Colonic mucosa (tissue), 4 donors: ENCODE measurements around the gene MCF2L. TPM values are rescaled to one million over a fixed set of nuclear protein-coding genes. Genes with fewer than 3 reads are reported as not detected.

Experiments
- DNase-seq: peaks from one replicate; pipeline ENCODE4 v3.0.0-alpha.2; 2020
- H3K27ac ChIP-seq: fragments of 200-600 bp; one replicate; pipeline ENCODE4 v1.8.0; 2021
- H3K27me3 ChIP-seq: fragments of 200-600 bp; one replicate; pipeline ENCODE4 v1.8.0; 2021
- H3K36me3 ChIP-seq: fragments of 200-600 bp; one replicate; pipeline ENCODE4 v1.8.0; 2021
- H3K4me1 ChIP-seq: fragments of 200-600 bp; one replicate; pipeline ENCODE4 v1.8.0; 2021; ENCODE audit warnings: mild to moderate bottlenecking
- H3K4me3 ChIP-seq: fragments of 200-600 bp; one replicate; pipeline ENCODE4 v1.8.0; 2021
- H3K9ac ChIP-seq, 2 donors: one replicate each; pipeline ENCODE4 v1.7.0; 2013; ENCODE audit warnings: control low read depth in 2 of 2, low read depth in 2 of 2, low read length in 2 of 2
- H3K9me3 ChIP-seq: fragments of 200-600 bp; one replicate; pipeline ENCODE4 v1.8.0; 2021
- CTCF ChIP-seq: fragments of 200-600 bp; IDR thresholded peaks from one replicate; pipeline ENCODE4 v1.8.0; 2022; ENCODE audit warnings: antibody characterized with exemption, mild to moderate bottlenecking
- intact Hi-C: fragments of 100-400 bp; cut with DNase I; formaldehyde crosslinking; loops from one replicate; pipeline ENCODE4 v1.14.1; 2022
- total RNA-seq, 2 donors: library from RNA; stranded (reverse); fragmentation: NEBNext Ultra II Directional in 1 of 2; extraction: Animal tissue kit (Norgen Biotek cat#: 25700) in 1 of 2; gene quantifications; one replicate each; pipeline ENCODE4 v1.2.1, GENCODE V29; 2021
- donor health status: healthy.
- donor health status: DM: no; HTN: no; CAD: no.
- donor health status: DM: no; HTN: no; CAD: no.

The MCF2L gene
- total RNA-seq, 2 donors from 2014 or later: 45.0 to 88.3 TPM

- Histone ChIP-seq H3K36me3 (no peaks in the 10 kb centered on the region), H3K9ac (no peak overlapping the region), H3K9me3 (no peaks in the 10 kb centered on the region), H3K4me1 (no peaks in the 10 kb centered on the region), H3K27me3 (no peaks in the 10 kb centered on the region), H3K27ac (no peak overlapping the region), H3K4me3 (no peak overlapping the region)
- intact Hi-C loops: no loop called here
- no peak for DNase-seq
- TF ChIP-seq CTCF: no peak
Measured at GRCh38 chr13:112975401-112975939, 6.5 kb downstream of the MCF2L start.

GRCh38 chr13:112976526-112976925 lies 7.5 kb downstream of the MCF2L start:
- Histone ChIP-seq H3K4me3 (no peak overlapping the region), H3K9ac (no peak overlapping the region), H3K27me3 (no peaks in the 10 kb centered on the region), H3K36me3 (no peaks in the 10 kb centered on the region), H3K9me3 (no peaks in the 10 kb centered on the region), H3K27ac (no peak overlapping the region), H3K4me1 (no peaks in the 10 kb centered on the region)
- TF ChIP-seq CTCF: no peak
- intact Hi-C loops: no loop called here
- no peak for DNase-seq

GRCh38 chr13:112977091-112977490 lies 8.1 kb downstream of the MCF2L start:
- Histone ChIP-seq H3K9ac (no peak overlapping the region), H3K4me3 (no peak overlapping the region), H3K9me3 (no peaks in the 10 kb centered on the region), H3K36me3 (no peaks in the 10 kb centered on the region), H3K27me3 (no peaks in the 10 kb centered on the region), H3K4me1 (no peaks in the 10 kb centered on the region), H3K27ac (no peak overlapping the region)
- no peak for TF ChIP-seq CTCF
- intact Hi-C loops: no loop called here
- DNase-seq: no peak

- intact Hi-C loops: no loop called here
- no peak for DNase-seq
- no peak for TF ChIP-seq CTCF
- Histone ChIP-seq H3K4me1 (no peaks in the 10 kb centered on the region), H3K36me3 (no peaks in the 10 kb centered on the region), H3K9me3 (no peaks in the 10 kb centered on the region), H3K4me3 (no peak overlapping the region), H3K27me3 (no peaks in the 10 kb centered on the region), H3K27ac (no peak overlapping the region), H3K9ac (no peak overlapping the region)
Measured at GRCh38 chr13:112977525-112977924, 8.5 kb downstream of the MCF2L start.

- TF ChIP-seq CTCF: no peak
Measured at GRCh38 chr13:112978561-112979405, 9.8 kb downstream of the MCF2L start.

More at GRCh38 chr13:112978561-112979405, 9.8 kb downstream of the MCF2L start:
- H3K4me1 ChIP-seq: no peaks in the 10 kb centered on the region
- no peaks in the 10 kb centered on the region for H3K27me3 ChIP-seq
- intact Hi-C loops: no loop called here
- H3K4me3 ChIP-seq: no peak overlapping the region
- no peaks in the 10 kb centered on the region for H3K9me3 ChIP-seq
- H3K36me3 ChIP-seq: no peaks in the 10 kb centered on the region
- H3K9ac ChIP-seq: no peak overlapping the region
- no peak for DNase-seq
- H3K27ac ChIP-seq: no peak overlapping the region
